Endothelial cell of umbilical vein (primary cell): ENCODE data around the gene MAL. TPM values are rescaled to one million over a fixed set of nuclear protein-coding genes. Genes with fewer than 3 reads are reported as not detected.

ENCODE experiments used
- BruUV-seq: library from RNA; stranded (reverse); fragments of 400-500 nt; replicated peaks from 2 replicates; lab custom pipeline; 2021; lab: Mats Ljungman, UMichigan
- CTCF ChIA-PET: fragments of 300-600, 350-600 bp; sonication (Branson Sonifier 250); formaldehyde crosslinking; loops from one replicate; lab custom pipeline; 2021; ENCODE audit warnings: antibody characterized with exemption, inconsistent platforms; lab: Charles Lee
- POLR2A ChIA-PET: fragments of 300-600, 350-600 bp; sonication (Branson Sonifier 250); formaldehyde crosslinking; loops from one replicate; lab custom pipeline; 2021; ENCODE audit warnings: antibody characterized with exemption, inconsistent platforms; lab: Charles Lee
- DNase-seq: peaks from one replicate; pipeline ENCODE4 v3.0.0-alpha.2; 2011; ENCODE audit warnings: low read depth, low spot score
- FAIRE-seq: peaks from 2 replicates; lab custom pipeline; 2011; peaks lifted over from hg19 to GRCh38; lab: Jason Lieb, UNC
- H2AFZ ChIP-seq: 2 replicates; pipeline ENCODE4 v1.6.0; 2012; ENCODE audit warnings: low read depth, low read length, control low read depth, inconsistent platforms
- H3K27ac ChIP-seq: 2 replicates; pipeline ENCODE4 v1.5.1; 2011; ENCODE audit warnings: low read depth, mild to moderate bottlenecking, control low read depth, low read length, moderate library complexity; ENCODE audit not compliant: insufficient read depth
- H3K27me3 ChIP-seq, 2 experiments: 2 replicates each; pipeline versions ENCODE4 v1.6.0 to v1.6.1; 2011; ENCODE audit warnings: low read length in 2 of 2, mixed read lengths in 1 of 2; ENCODE audit not compliant: control insufficient read depth in 2 of 2, insufficient read depth in 2 of 2
- H3K36me3 ChIP-seq, 2 experiments: 2 replicates in 1 of 2; 3 replicates in 1 of 2; pipeline ENCODE4 v1.5.1; 2011; ENCODE audit warnings: low read length in 2 of 2, mild to moderate bottlenecking in 1 of 2, moderate library complexity in 1 of 2; ENCODE audit not compliant: control insufficient read depth in 2 of 2, insufficient read depth in 2 of 2; ENCODE audit errors: extremely low read depth in 1 of 2
- H3K4me1 ChIP-seq: 3 replicates; pipeline ENCODE4 v1.5.1; 2011; ENCODE audit warnings: mild to moderate bottlenecking, low read length; ENCODE audit not compliant: control insufficient read depth, insufficient read depth; ENCODE audit errors: extremely low read depth
- H3K4me2 ChIP-seq: 2 replicates; pipeline ENCODE4 v1.6.1; 2011; ENCODE audit warnings: low read length, control low read depth, mixed read lengths; ENCODE audit not compliant: insufficient read depth
- H3K4me3 ChIP-seq, 3 experiments: fragments of 200-600 bp in 1 of 3; sonication (generic), shearing (Covaris generic) in 1 of 3; replicated peaks in 1 of 3; 2 replicates each; pipeline ENCODE4 v1.5.1; 2011 to 2016; ENCODE audit warnings: control low read depth in 3 of 3, low read length in 3 of 3, mild to moderate bottlenecking in 2 of 3, inconsistent platforms in 1 of 3, low read depth in 1 of 3, moderate library complexity in 1 of 3; ENCODE audit not compliant: insufficient read depth in 1 of 3
- H3K79me2 ChIP-seq: 2 replicates; pipeline ENCODE4 v1.6.0; 2012; ENCODE audit warnings: low read length, inconsistent platforms; ENCODE audit not compliant: control insufficient read depth, insufficient read depth
- H3K9ac ChIP-seq: replicated peaks from 2 replicates; pipeline ENCODE3; 2011; ENCODE audit warnings: low read length, control low read depth; ENCODE audit not compliant: insufficient read depth; ENCODE audit errors: extremely low read depth
- H3K9me1 ChIP-seq: replicated peaks from 3 replicates; pipeline ENCODE4 v1.6.0; 2011; ENCODE audit warnings: mild to moderate bottlenecking, low read length; ENCODE audit not compliant: control insufficient read depth, insufficient read depth; ENCODE audit errors: extremely low read depth
- H3K9me3 ChIP-seq: replicated peaks from 2 replicates; pipeline ENCODE4 v1.5.1; 2012; ENCODE audit warnings: low read length, inconsistent platforms; ENCODE audit not compliant: control insufficient read depth, insufficient read depth
- H4K20me1 ChIP-seq: replicated peaks from 2 replicates; pipeline ENCODE3; 2011; ENCODE audit warnings: mild to moderate bottlenecking, low read length; ENCODE audit not compliant: control insufficient read depth, insufficient read depth; ENCODE audit errors: extremely low read depth
- CTCF ChIP-seq, 2 donors: IDR thresholded peaks; 1 replicate in 1 of 2; 2 replicates in 1 of 2; pipeline ENCODE4 v1.5.1; 2011; ENCODE audit warnings: low read length in 2 of 2, mild to moderate bottlenecking in 2 of 2, moderate library complexity in 2 of 2, control low read depth in 1 of 2, inconsistent platforms in 1 of 2, low read depth in 1 of 2; ENCODE audit not compliant: insufficient read depth in 1 of 2; ENCODE audit errors: extremely low read depth in 1 of 2
- EZH2 ChIP-seq: IDR thresholded peaks from 2 replicates; pipeline ENCODE4 v1.6.1; 2012; ENCODE audit warnings: borderline replicate concordance, low read depth, mild to moderate bottlenecking, moderate library complexity, low read length, inconsistent platforms; ENCODE audit not compliant: severe bottlenecking
- FOS ChIP-seq: IDR thresholded peaks from 2 replicates; pipeline ENCODE4 v1.6.1; 2011; ENCODE audit warnings: mild to moderate bottlenecking, low read length, moderate library complexity, borderline replicate concordance; ENCODE audit not compliant: insufficient read depth
- GATA2 ChIP-seq: IDR thresholded peaks from 2 replicates; pipeline ENCODE4 v1.7.0; 2011; ENCODE audit warnings: low read depth, mild to moderate bottlenecking, moderate library complexity, mixed read lengths, low read length; ENCODE audit not compliant: insufficient read length, insufficient read depth
- JUN ChIP-seq: IDR thresholded peaks from 2 replicates; pipeline ENCODE4 v1.6.1; 2011; ENCODE audit warnings: borderline replicate concordance, low read depth; ENCODE audit not compliant: insufficient read length, insufficient read depth
- MAX ChIP-seq: IDR thresholded peaks from 2 replicates; pipeline ENCODE4 v1.6.1; 2011; ENCODE audit not compliant: insufficient read depth, insufficient read length
- MYC ChIP-seq: IDR thresholded peaks from one replicate; pipeline ENCODE4 v1.6.1; 2011; ENCODE audit warnings: mild to moderate bottlenecking, low read depth, low read length
- POLR2A ChIP-seq: IDR thresholded peaks from 2 replicates; pipeline ENCODE4 v1.6.1; 2012; ENCODE audit warnings: low read depth, mild to moderate bottlenecking, control low read depth, low read length
- POLR2AphosphoS5 ChIP-seq: IDR thresholded peaks from 2 replicates; pipeline ENCODE4 v1.6.1; 2012; ENCODE audit warnings: low read depth, mild to moderate bottlenecking, control low read depth, low read length, moderate library complexity; ENCODE audit not compliant: insufficient read depth
- dilution Hi-C: fragments of 300-500 bp; cut with MboI; formaldehyde crosslinking; loops from one replicate; pipeline ENCODE4 v1.15.0; 2019; ENCODE audit warnings: low sequenced_read_pairs; ENCODE audit not compliant: extremely low pct_ligation_motif_present
- intact Hi-C: fragments of 100-400 bp; cut with micrococcal nuclease; formaldehyde crosslinking; loops from one replicate; pipeline ENCODE4 v1.10.0; 2022
- polyA plus RNA-seq, 4 experiments: library from polyadenylated mRNA; depleted of rRNA in 3 of 4; stranded (reverse) in 3 of 4; unstranded in 1 of 4; fragments of >200 nt; gene quantifications; 2 replicates each; pipeline versions ENCODE4 v1.2.1 to v1.2.3, GENCODE V29; 2011 to 2012; ENCODE audit warnings: missing spikeins in 1 of 4
- total RNA-seq: library from RNA; stranded (reverse); gene quantifications from 2 replicates; pipeline ENCODE4 v1.2.3, GENCODE V29; 2021

The MAL gene
- total and polyA plus RNA-seq, 2 donors (not counting 3 experiments of a cell fraction or from before 2014, with no cell fraction given), result not detected

DNA sequence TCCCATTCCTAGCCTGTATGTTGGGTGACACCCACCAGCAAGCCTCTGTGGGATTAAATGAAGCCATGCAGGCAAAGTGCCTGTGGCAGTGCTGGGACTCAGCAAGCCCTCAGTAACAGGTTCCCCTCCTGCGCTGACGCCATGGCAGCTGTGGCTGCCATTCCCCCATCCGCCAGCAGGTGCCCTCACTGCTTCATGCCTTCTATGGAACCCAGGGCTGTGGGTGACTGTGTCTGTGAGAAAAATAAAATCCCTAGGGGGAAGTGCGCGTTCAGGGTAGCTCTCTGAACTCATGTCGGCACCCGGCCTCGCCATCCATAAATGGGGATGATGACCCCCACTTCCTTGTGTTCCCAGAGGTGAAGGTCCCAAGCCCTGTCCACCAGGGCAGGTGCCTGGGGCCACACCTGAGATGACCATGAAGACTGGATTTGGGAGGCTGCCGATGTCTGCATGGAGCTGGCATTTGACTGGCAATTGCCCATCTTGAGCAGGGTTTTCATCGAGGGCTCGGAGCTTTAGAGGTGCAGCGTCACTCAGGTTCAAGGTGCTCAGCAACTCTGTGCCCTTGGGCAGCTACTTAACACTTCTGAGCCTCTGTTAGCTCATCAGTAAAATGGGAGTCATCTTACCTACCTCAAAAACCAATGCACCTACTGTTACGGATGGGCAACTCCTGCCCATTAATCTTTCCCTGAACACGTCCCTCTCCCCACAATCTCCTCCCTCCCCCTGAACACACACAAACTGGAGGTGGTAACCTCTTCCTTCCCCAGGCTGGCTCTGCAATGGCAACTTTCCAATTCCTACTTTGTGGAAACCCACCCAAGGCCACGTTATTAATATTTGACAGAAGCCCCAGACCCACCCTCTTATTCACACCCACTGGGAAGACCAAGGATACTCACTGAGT is 2.9 kb upstream of the MAL start:
- FAIRE-seq, result peak; percentile 26
- no peak overlapping the region for H3K9ac ChIP-seq
- H3K9me1 ChIP-seq, result no peaks in the 10 kb centered on the region
- dilution Hi-C loops (no loop called here), intact Hi-C loops (loop anchor here (1.0 kb wide), 2 partner anchors 58 to 93 kb away; no protein-coding TSS in a partner anchor)
- H3K9me3 ChIP-seq, result no peaks in the 10 kb centered on the region
- no peaks in the 10 kb centered on the region for H3K36me3 ChIP-seq
- no TSS peak for BruUV-seq
- peaks cover 38 to 39% of the 10 kb centered on the region in 2 experiments for H3K27me3 ChIP-seq
- no peak overlapping the region for H3K27ac ChIP-seq
- ChIA-PET CTCF (interaction anchor here (0.7 to 1.9 kb wide), 11 partner anchors 9 to 93 kb away, joined by 3 to 11 read pairs (median 3); no protein-coding TSS in a partner anchor), POLR2A (no interaction called here)
- no peak overlapping the region for H3K4me3 ChIP-seq
- H3K4me2 ChIP-seq, result no peak overlapping the region
- H3K79me2 ChIP-seq, result no peaks in the 10 kb centered on the region
- TF ChIP-seq FOS (no peak), CTCF (IDR thresholded peaks at IDR 0.05; ENCODE audit: extremely low read depth in 1 of 2, insufficient read depth in 1 of 2, low read depth in 1 of 2, low read length in 2 of 2) (peak; percentile 73 to 88)
- DNase-seq, result peak; percentile 56
- H3K4me1 ChIP-seq, result no peaks in the 10 kb centered on the region
- no peaks in the 10 kb centered on the region for H4K20me1 ChIP-seq
- no peak overlapping the region for H2AFZ ChIP-seq

DNA sequence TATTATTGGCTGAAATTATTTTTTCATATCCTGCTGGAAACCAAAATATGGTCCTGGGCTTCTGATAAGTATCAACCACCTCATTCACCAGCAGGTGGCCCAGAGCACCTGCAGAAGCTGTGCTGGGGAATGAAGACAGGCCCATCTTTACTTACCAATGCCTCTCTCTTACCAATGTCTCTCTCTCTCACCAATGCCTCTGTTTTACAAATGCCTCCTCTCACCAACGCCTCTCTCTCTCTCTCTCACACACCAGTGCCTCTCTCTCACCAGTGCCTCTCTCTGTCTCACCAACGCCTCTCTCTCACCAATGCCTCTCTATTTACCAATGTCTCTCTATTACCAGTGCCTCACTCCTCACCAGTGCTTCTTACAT is 2.3 kb upstream of the MAL start:
- dilution Hi-C loops (no loop called here), intact Hi-C loops (no loop called here)
- no peak for DNase-seq
- no peaks in the 10 kb centered on the region for H3K79me2 ChIP-seq
- no peaks in the 10 kb centered on the region for H4K20me1 ChIP-seq
- H3K9me1 ChIP-seq, result no peaks in the 10 kb centered on the region
- POLR2A ChIA-PET, result no interaction called here
- peaks cover 38 to 42% of the 10 kb centered on the region in 2 experiments for H3K27me3 ChIP-seq
- H3K9ac ChIP-seq, result no peak overlapping the region
- CTCF ChIA-PET, result interaction anchor here (1.0 to 1.9 kb wide), 6 partner anchors 9 to 92 kb away, joined by 3 to 11 read pairs (median 7); no protein-coding TSS in a partner anchor
- H3K4me3 ChIP-seq, result no peak overlapping the region
- no TSS peak for BruUV-seq
- no peaks in the 10 kb centered on the region for H3K9me3 ChIP-seq
- no peaks in the 10 kb centered on the region for H3K4me1 ChIP-seq
- no peak for TF ChIP-seq CTCF (IDR thresholded peaks at IDR 0.05; ENCODE audit: extremely low read depth in 1 of 2, insufficient read depth in 1 of 2, low read depth in 1 of 2, low read length in 2 of 2)
- TF ChIP-seq EZH2, result no peak
- TF ChIP-seq POLR2AphosphoS5, result no peak
- TF ChIP-seq FOS, result no peak
- TF ChIP-seq MAX, result no peak
- no peak for TF ChIP-seq GATA2
- TF ChIP-seq JUN, result no peak
- no peak for TF ChIP-seq MYC
- TF ChIP-seq POLR2A, result no peak
- FAIRE-seq, result no peak
- H2AFZ ChIP-seq, result no peak overlapping the region
- no peak overlapping the region for H3K27ac ChIP-seq
- H3K36me3 ChIP-seq, result no peaks in the 10 kb centered on the region
- no peak overlapping the region for H3K4me2 ChIP-seq
